ENCODE data around the gene PHF20.

The PHF20 gene

GRCh38 chr20:35731862-35732643 lies 39.8 kb upstream of the PHF20 start:
- no peak overlapping the region for H3K9ac ChIP-seq (ENCODE audit: low read length)
- H3K9me3 ChIP-seq (ENCODE audit: control insufficient read depth, low read depth, low read length): no peaks in the 10 kb centered on the region
- peaks cover 95% of the 10 kb centered on the region for H3K36me3 ChIP-seq (ENCODE audit: control insufficient read depth, low read depth, low read length)
- H3K4me3 ChIP-seq (ENCODE audit: low read length): no peak overlapping the region
- no peaks in the 10 kb centered on the region for H3K4me1 ChIP-seq (ENCODE audit: control insufficient read depth, low read depth, low read length)
- no peaks in the 10 kb centered on the region for H3K27me3 ChIP-seq (ENCODE audit: control insufficient read depth, insufficient read depth, low read length)
- H3K27ac ChIP-seq (ENCODE audit: low read length): no peak overlapping the region

GRCh38 chr20:35732644-35732982 lies 39.2 kb upstream of the PHF20 start:
- Histone ChIP-seq H3K9me3 (ENCODE audit: control insufficient read depth, low read depth, low read length) (no peaks in the 10 kb centered on the region), H3K4me3 (ENCODE audit: low read length) (no peak overlapping the region), H3K4me1 (ENCODE audit: control insufficient read depth, low read depth, low read length) (no peaks in the 10 kb centered on the region), H3K27me3 (ENCODE audit: control insufficient read depth, insufficient read depth, low read length) (no peaks in the 10 kb centered on the region), H3K9ac (ENCODE audit: low read length) (no peak overlapping the region), H3K27ac (ENCODE audit: low read length) (no peak overlapping the region), H3K36me3 (ENCODE audit: control insufficient read depth, low read depth, low read length) (peaks cover 91% of the 10 kb centered on the region)

DNA sequence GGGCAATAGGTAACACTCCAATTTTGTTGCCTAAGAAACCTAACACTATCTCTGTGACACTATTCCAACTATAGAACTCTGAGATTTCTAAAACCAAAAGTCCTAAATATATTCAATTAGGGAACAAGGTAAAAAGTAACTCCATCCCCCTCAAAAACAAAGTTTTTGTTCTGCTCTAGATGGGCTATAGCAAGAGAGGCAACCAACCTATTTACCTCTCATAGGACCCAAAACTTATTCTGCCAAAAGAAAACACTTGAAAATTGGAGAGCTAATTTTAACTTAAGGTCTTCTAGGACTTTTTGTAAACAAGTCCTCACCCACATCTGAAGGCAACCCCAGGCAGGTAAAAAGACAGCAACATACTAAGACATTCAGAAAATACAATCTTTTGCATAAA lies 37.4 kb upstream of the PHF20 start:
- Histone ChIP-seq H3K4me3 (ENCODE audit: low read length) (no peak overlapping the region), H3K36me3 (ENCODE audit: control insufficient read depth, low read depth, low read length) (peaks cover 90% of the 10 kb centered on the region), H3K9ac (ENCODE audit: low read length) (no peak overlapping the region), H3K27ac (ENCODE audit: low read length) (no peak overlapping the region), H3K4me1 (ENCODE audit: control insufficient read depth, low read depth, low read length) (peaks cover 3% of the 10 kb centered on the region), H3K27me3 (ENCODE audit: control insufficient read depth, insufficient read depth, low read length) (no peaks in the 10 kb centered on the region), H3K9me3 (ENCODE audit: control insufficient read depth, low read depth, low read length) (no peaks in the 10 kb centered on the region)

GRCh38 chr20:35734777-35735649 lies 36.8 kb upstream of the PHF20 start:
- H3K9me3 ChIP-seq (ENCODE audit: control insufficient read depth, low read depth, low read length): no peaks in the 10 kb centered on the region
- no peaks in the 10 kb centered on the region for H3K27me3 ChIP-seq (ENCODE audit: control insufficient read depth, insufficient read depth, low read length)
- peaks cover 8% of the 10 kb centered on the region for H3K4me1 ChIP-seq (ENCODE audit: control insufficient read depth, low read depth, low read length)
- H3K4me3 ChIP-seq (ENCODE audit: low read length): no peak overlapping the region
- H3K9ac ChIP-seq (ENCODE audit: low read length): no peak overlapping the region
- peaks cover 90% of the 10 kb centered on the region for H3K36me3 ChIP-seq (ENCODE audit: control insufficient read depth, low read depth, low read length)
- H3K27ac ChIP-seq (ENCODE audit: low read length): no peak overlapping the region

- H3K9me3 ChIP-seq (ENCODE audit: control insufficient read depth, low read depth, low read length): no peaks in the 10 kb centered on the region
- H3K9ac ChIP-seq (ENCODE audit: low read length): no peak overlapping the region
- H3K4me3 ChIP-seq (ENCODE audit: low read length): no peak overlapping the region
- H3K27me3 ChIP-seq (ENCODE audit: control insufficient read depth, insufficient read depth, low read length): no peaks in the 10 kb centered on the region
- no peak overlapping the region for H3K27ac ChIP-seq (ENCODE audit: low read length)
- H3K4me1 ChIP-seq (ENCODE audit: control insufficient read depth, low read depth, low read length): peaks cover 12% of the 10 kb centered on the region
- H3K36me3 ChIP-seq (ENCODE audit: control insufficient read depth, low read depth, low read length): peaks cover 88% of the 10 kb centered on the region
These were observed 35.9 kb upstream of the PHF20 start for GRCh38 chr20:35735826-35736470.

- H3K4me1 ChIP-seq (ENCODE audit: control insufficient read depth, low read depth, low read length): peaks cover 12% of the 10 kb centered on the region
- H3K4me3 ChIP-seq (ENCODE audit: low read length): no peak overlapping the region
These were observed 33.9 kb upstream of the PHF20 start for GRCh38 chr20:35737865-35738333.

GRCh38 chr20:35738410-35739179 lies 33.2 kb upstream of the PHF20 start:
- Histone ChIP-seq H3K9ac (ENCODE audit: low read length) (no peak overlapping the region), H3K27me3 (ENCODE audit: control insufficient read depth, insufficient read depth, low read length) (no peaks in the 10 kb centered on the region), H3K36me3 (ENCODE audit: control insufficient read depth, low read depth, low read length) (peaks cover 62% of the 10 kb centered on the region), H3K9me3 (ENCODE audit: control insufficient read depth, low read depth, low read length) (no peaks in the 10 kb centered on the region), H3K4me1 (ENCODE audit: control insufficient read depth, low read depth, low read length) (peaks cover 17% of the 10 kb centered on the region), H3K4me3 (ENCODE audit: low read length) (peak overlapping the region; percentile 19), H3K27ac (ENCODE audit: low read length) (no peak overlapping the region)

More at GRCh38 chr20:35737865-35738333, 33.9 kb upstream of the PHF20 start:
- Histone ChIP-seq H3K27ac (ENCODE audit: low read length) (no peak overlapping the region), H3K36me3 (ENCODE audit: control insufficient read depth, low read depth, low read length) (peaks cover 69% of the 10 kb centered on the region), H3K27me3 (ENCODE audit: control insufficient read depth, insufficient read depth, low read length) (no peaks in the 10 kb centered on the region), H3K9ac (ENCODE audit: low read length) (no peak overlapping the region), H3K9me3 (ENCODE audit: control insufficient read depth, low read depth, low read length) (no peaks in the 10 kb centered on the region)

DNA sequence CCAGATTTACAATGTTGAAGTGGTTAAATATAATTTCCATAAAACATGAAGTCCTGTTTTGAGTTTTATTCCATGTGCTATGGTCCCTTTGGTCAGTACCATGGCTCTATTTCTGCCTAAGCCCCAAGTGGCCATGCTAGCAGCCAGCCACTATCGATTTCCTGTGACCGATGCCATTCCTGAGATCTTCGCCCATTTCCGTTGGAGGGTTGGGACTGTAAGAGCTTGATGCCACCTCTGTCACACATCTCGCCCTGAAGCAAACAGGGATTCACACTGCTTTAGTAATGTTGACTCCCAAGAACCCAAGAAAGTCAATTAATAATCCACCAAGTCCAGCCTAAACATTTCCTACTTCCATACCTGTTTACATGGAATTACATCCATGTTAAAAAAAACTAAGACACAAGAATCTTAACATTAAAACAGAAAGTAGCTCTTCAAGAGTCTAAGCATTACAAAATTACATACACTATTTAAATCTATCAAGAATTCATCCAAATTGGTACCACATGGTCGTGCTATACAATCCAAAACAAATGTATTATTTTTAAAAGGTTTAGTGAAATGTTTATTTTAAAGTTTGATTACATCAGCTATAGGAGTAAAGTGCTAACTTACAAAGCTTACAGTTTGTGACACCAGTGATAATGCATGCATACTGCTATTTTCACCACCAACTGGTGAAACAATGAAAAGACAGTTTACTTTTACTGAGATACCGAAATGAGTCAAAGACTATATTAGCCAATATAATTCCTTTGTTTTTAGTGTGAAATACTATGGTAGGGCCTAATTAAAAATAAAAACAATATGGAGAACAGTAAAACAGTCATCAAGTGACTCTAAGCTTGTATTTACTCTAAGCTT lies 32.3 kb upstream of the PHF20 start:
- Histone ChIP-seq H3K4me3 (ENCODE audit: low read length) (peak overlapping the region; percentile 93), H3K27me3 (ENCODE audit: control insufficient read depth, insufficient read depth, low read length) (no peaks in the 10 kb centered on the region), H3K9ac (ENCODE audit: low read length) (peak overlapping the region; percentile 1), H3K27ac (ENCODE audit: low read length) (no peak overlapping the region), H3K9me3 (ENCODE audit: control insufficient read depth, low read depth, low read length) (no peaks in the 10 kb centered on the region), H3K36me3 (ENCODE audit: control insufficient read depth, low read depth, low read length) (peaks cover 53% of the 10 kb centered on the region), H3K4me1 (ENCODE audit: control insufficient read depth, low read depth, low read length) (peaks cover 17% of the 10 kb centered on the region)

DNA sequence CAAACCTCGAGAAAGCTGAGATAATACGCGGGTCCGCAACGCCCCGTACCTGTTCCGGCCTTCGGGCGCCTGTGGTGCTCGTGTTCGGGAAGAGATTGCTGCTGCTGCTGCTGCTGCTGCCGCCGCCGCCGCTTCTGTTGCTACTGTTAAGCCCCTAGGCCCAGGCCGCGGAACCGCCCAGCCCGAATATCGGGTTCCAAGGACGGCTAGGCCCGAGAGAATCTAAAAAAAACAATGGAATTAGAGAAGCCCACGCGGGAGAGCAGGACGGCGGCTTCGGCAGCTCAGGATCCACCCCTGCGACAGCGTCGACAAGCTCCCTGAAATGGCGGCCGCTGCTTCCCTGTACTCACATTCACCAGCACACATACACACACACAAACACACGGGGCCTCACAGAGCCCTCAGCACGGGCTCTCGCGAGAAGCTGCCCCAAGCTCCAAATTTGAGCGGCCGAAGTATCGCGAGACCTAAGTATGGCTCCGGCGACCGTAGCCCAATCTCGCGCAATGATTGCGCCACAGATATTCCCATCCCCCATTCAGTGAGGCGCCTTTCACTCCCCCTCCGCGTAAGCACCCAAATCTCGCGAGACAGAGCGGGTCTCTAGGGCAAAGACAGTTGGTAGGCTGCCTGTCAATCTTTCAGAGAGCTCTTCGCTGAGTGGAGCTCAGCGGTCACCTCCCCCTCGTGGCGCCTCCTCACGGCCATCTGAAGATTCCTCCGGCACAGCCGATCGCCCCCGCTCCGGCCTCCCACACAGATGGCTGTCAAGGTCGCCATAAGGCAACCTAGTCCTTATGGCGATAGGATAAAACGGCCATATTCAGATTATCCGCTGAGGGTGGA lies 29.7 kb upstream of the PHF20 start, which contains the start of gene RBM39:
Gene RBM39 (minus strand): TSS at position 369 of the 849 bp plus-strand sequence. CDS start 1,386 bp downstream, outside the sequence.
- Histone ChIP-seq H3K4me3 (ENCODE audit: low read length) (peak within 1 kb of the TSS; percentile 93), H3K9ac (ENCODE audit: low read length) (peak within 1 kb of the TSS; percentile 100), H3K27ac (ENCODE audit: low read length) (peak within 1 kb of the TSS; percentile 97), H3K27me3 (ENCODE audit: control insufficient read depth, insufficient read depth, low read length) (no peaks in the 10 kb centered on the region), H3K9me3 (ENCODE audit: control insufficient read depth, low read depth, low read length) (no peaks in the 10 kb centered on the region), H3K36me3 (ENCODE audit: control insufficient read depth, low read depth, low read length) (peaks cover 31% of the 10 kb centered on the region), H3K4me1 (ENCODE audit: control insufficient read depth, low read depth, low read length) (peaks cover 17% of the 10 kb centered on the region)

All from iPS-18a (cell line).